ENCODE measurements around the gene AFG1L.

The AFG1L gene

DNA sequence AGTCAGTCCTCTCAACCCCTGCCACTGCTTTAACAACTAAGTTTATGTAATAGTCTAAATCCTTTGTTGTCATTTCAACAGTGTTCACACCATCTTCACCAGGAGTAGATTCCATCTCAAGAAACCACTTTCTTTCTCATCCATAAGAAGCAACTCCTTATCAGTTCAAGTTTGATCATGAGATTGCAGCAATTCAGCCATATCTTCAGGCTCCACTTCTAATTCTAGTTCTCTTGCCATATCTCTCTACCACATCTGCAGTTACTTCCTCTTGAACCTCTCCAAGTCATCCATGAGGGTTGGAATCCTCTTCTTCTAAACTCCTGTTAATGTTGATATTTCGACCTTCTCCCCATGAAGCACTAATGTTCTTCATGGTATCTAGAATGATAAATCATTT lies 208.0 kb downstream of the AFG1L start:
- TF ChIP-seq, protein P1, sequence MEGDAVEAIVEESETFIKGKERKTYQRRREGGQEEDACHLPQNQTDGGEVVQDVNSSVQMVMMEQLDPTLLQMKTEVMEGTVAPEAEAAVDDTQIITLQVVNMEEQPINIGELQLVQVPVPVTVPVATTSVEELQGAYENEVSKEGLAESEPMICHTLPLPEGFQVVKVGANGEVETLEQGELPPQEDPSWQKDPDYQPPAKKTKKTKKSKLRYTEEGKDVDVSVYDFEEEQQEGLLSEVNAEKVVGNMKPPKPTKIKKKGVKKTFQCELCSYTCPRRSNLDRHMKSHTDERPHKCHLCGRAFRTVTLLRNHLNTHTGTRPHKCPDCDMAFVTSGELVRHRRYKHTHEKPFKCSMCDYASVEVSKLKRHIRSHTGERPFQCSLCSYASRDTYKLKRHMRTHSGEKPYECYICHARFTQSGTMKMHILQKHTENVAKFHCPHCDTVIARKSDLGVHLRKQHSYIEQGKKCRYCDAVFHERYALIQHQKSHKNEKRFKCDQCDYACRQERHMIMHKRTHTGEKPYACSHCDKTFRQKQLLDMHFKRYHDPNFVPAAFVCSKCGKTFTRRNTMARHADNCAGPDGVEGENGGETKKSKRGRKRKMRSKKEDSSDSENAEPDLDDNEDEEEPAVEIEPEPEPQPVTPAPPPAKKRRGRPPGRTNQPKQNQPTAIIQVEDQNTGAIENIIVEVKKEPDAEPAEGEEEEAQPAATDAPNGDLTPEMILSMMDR (conservative IDR thresholded peaks at IDR 0.05), result no peak
- H3K27ac ChIP-seq, result no peak overlapping the region

DNA sequence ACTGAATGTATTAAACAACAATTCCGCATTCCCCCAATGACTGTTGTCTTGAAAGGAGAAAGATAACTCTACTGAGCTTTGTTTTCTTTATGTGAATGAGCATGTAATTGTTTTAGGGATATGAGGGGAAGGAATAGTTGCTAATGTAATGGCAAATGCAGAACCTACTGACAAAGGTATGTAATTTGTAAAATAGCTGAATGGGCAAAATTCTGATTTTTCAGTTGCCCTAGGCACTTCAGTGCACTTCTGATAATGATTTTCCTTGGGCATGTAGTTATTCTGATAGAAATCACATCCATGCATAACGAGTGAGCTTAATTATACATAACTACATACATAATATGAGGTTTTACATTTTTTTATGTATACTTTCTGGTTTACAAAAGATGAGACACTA lies 212.5 kb downstream of the AFG1L start:
- no peak overlapping the region for H3K27ac ChIP-seq
- TF ChIP-seq, protein P1 (conservative IDR thresholded peaks at IDR 0.05), result no peak

DNA sequence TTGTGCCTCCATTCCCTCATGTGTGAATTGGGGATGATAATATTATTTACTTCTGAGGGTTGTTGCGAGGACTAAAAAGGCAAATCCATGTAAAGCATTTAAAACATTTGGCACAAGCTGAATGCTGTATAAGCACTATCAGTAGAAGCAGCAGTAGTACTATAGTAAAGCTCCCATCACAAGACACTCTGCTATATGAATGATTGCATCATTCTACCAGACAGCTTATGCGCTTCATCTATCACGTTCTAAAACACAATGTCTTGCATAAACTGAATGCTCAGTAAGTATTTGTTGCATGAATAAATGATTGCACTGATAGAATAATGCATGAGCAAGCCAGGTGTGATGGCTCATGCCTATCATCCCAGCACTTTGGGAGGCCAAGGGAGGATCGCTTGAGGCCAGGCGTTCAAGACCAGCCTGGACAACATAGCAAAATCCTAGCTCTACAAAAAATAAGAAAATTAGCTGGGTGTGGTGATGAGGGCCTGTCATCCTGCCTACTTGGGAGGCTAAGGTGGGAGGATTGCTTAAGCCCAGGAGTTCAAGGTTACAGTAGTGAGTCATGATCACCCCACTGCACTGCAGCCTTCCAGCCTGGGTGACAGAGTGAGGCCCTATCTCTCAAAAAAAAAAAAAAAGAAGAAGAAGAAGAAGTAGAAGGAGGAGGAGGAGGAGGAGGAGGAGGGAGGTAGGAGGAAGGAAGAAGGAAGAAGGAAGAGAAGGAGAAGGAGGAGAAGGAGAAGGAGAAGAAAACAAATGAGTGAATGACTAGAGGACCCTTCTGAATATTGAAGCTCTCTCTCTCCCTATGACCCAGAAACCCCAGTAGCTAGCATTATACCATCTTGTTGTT lies 215.8 kb downstream of the AFG1L start:
- TF ChIP-seq, protein P1 (conservative IDR thresholded peaks at IDR 0.05), result no peak
- no peak overlapping the region for H3K27ac ChIP-seq

DNA sequence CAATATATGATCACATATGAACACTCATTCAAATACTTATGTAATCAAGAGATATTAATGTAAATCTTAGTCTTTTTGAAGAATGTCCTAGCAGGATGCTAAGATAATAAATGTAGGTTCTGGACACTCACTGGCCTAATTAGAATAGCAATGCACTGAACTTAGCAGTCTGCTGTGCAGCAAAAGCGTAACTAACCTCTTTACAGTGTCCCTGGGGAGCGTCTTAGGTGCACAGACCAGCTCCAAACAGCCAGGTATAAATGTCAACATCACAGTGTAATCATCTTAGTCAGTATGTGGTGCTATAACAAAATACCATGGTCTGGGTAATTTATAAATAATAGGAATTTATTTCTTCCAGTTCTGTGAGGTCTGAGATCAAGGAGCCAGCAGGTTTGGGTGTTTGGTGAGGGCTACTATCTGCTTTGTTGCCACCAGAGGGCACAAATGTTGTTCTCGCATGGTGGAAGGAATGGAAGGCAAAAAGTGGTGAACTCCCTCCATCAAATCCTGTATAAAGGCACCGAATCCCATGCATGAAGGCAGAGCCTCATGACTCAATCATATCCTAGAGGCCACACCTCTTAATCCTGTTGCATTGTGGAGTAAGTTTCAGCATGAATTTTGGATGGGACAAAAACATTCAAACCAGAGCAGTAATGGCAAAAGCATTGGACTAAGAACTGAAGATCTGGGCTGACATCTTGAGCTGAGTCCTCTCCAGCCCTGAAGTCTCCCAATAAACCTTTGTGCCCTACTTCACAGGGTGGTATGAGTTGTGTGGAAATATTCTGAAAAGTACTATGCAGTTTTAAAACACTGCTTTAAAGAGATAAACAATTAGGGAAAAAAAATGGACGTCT lies 224.1 kb downstream of the AFG1L start:
- no peak overlapping the region for H3K27ac ChIP-seq
- TF ChIP-seq, protein P1 (conservative IDR thresholded peaks at IDR 0.05), result peak; percentile 71

DNA sequence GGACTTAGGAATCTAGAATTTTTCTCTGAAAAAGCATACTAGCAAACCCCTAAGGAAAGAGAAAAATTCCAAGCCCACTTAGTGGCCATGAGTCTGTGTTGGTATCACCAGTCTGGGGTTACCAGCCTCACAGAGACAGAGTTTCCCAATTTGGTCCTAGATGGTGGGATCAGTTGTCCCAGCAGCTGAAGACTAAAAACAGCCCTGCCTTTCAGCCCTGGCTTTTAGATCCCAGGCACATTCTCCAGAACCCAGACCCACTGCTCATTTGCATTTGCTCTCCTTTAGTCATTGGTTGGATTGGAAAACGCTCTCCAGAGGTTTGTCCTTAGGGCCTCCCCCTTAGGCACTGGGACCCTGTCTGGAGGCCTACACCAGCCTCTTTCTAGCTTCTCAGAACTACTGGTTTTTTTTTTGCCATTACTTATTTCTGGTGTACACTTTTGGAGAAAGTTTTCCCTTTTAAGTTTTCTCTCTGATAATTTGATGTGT lies 226.8 kb downstream of the AFG1L start:
- no peak overlapping the region for H3K27ac ChIP-seq
- TF ChIP-seq, protein P1 (conservative IDR thresholded peaks at IDR 0.05), result no peak

DNA sequence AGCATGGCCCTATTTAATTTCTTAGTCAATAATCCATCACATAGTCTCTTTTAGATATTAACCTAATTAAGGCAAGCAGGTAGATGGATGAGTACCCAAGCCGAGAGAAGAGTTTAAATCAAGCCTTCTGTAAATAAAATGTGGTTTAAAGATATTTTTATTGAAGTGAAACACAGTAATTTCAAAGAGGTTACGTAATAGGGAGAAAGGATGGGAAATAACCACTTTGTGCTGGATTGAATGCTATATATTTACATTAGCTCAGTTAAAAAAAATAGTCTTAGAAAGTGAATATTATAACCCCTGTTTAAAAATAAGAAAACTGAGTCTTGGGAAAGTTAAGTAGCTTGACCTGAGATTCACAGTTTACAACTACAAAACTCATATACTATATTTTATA lies 228.8 kb downstream of the AFG1L start:
- TF ChIP-seq, protein P1 (conservative IDR thresholded peaks at IDR 0.05), result no peak
- no peak overlapping the region for H3K27ac ChIP-seq
